Upper lobe of left lung (tissue), 6 donors: ENCODE measurements around the gene MVB12B. TPM values are rescaled to one million over a fixed set of nuclear protein-coding genes. Genes with fewer than 3 reads are reported as not detected.
"Not testable (repeated sequence)": the region's sequence is repeated elsewhere in the genome, so short reads cannot be mapped to it uniquely, and the experiment has no call there.

Source experiments
- ATAC-seq, 2 donors: fragments of 200-7000 bp; cut with Tn5 transposase; one replicate each; pipeline ENCODE4 v1.9.1; 2022; ENCODE audit warnings: mild to moderate bottlenecking in 2 of 2, moderate library complexity in 2 of 2; ENCODE audit not compliant: low FRiP score in 2 of 2
- DNase-seq, 2 donors: peaks; one replicate each; pipeline ENCODE4 v3.0.0-alpha.2; 2019 to 2020
- H3K27ac ChIP-seq, 4 donors: fragments of 200-600 bp; sonication (generic); one replicate each; pipeline ENCODE4 v1.5.1; 2016 to 2019
- H3K27me3 ChIP-seq, 4 donors: fragments of 200-600 bp; sonication (generic); one replicate each; pipeline ENCODE4 v1.5.1; 2017 to 2019
- H3K36me3 ChIP-seq, 4 donors: fragments of 200-600 bp; sonication (generic); one replicate each; pipeline ENCODE4 v1.5.1; 2016 to 2019
- H3K4me1 ChIP-seq, 4 donors: fragments of 200-600 bp; sonication (generic); one replicate each; pipeline ENCODE4 v1.5.1; 2018 to 2019
- H3K4me3 ChIP-seq, 4 donors: fragments of 200-600 bp; sonication (generic); one replicate each; pipeline ENCODE4 v1.5.1; 2017 to 2019; ENCODE audit warnings: mild to moderate bottlenecking in 2 of 4, moderate library complexity in 1 of 4
- H3K9me3 ChIP-seq, 4 donors: fragments of 200-600 bp; sonication (generic); one replicate each; pipeline ENCODE4 v1.5.1; 2018 to 2019
- EP300 ChIP-seq, 4 donors: sonication (generic); formaldehyde crosslinking; IDR thresholded peaks; one replicate each; pipeline ENCODE4 v1.5.1; 2017; ENCODE audit warnings: antibody characterized with exemption in 4 of 4, control low read depth in 2 of 4
- POLR2A ChIP-seq, 4 donors: fragments of 450-650 bp; IDR thresholded peaks; one replicate each; pipeline ENCODE4 v1.5.1; 2016 to 2017; ENCODE audit warnings: antibody characterized with exemption in 4 of 4, mild to moderate bottlenecking in 2 of 4
- POLR2AphosphoS5 ChIP-seq, 2 donors: sonication (generic); formaldehyde crosslinking; IDR thresholded peaks; one replicate each; pipeline ENCODE4 v1.5.1; 2017; ENCODE audit warnings: antibody characterized with exemption in 2 of 2
- WGBS, 2 donors: methylation state at CpG; one replicate each; pipeline ENCODE4 v1.1.5; 2017 to 2018; 5-methylcytosine and 5-hydroxymethylcytosine counted together
- total RNA-seq, 6 donors: library from RNA; depleted of rRNA in 4 of 6; stranded (reverse); fragments of >200 nt in 4 of 6; gene quantifications; one replicate each; pipeline versions ENCODE4 v1.1.0 to v1.2.1, GENCODE V29; 2016 to 2021
- TF ChIP-seq, protein P1 (sequence below), 6 experiments: fragments of 450-650 bp in 4 of 6; fragments of 200-600 bp in 2 of 6; sonication (generic) in 2 of 6; IDR thresholded peaks; one replicate each; pipeline ENCODE4 v1.5.1; 2016 to 2019; ENCODE audit warnings: antibody characterized with exemption in 6 of 6
- donor health status: DM: no; HTN: no; CAD: no; lungs with moderate emphysema.
- donor health status: DM: no; HTN: yes; CAD: no; lungs with severe emphysema.

Gene MVB12B
- total RNA-seq, 6 donors from 2014 or later: 36.7 to 60.7 (median 41.0) TPM

GRCh38 chr9:126474206-126474765 is 147.7 kb downstream of the MVB12B start:
- no peak overlapping the region for H3K4me3 ChIP-seq
- H3K4me1 ChIP-seq: peaks cover 16 to 32% (median 30%) of the 10 kb centered on the region in 4 donors
- H3K27ac ChIP-seq: no peak overlapping the region
- TF ChIP-seq, protein P1, sequence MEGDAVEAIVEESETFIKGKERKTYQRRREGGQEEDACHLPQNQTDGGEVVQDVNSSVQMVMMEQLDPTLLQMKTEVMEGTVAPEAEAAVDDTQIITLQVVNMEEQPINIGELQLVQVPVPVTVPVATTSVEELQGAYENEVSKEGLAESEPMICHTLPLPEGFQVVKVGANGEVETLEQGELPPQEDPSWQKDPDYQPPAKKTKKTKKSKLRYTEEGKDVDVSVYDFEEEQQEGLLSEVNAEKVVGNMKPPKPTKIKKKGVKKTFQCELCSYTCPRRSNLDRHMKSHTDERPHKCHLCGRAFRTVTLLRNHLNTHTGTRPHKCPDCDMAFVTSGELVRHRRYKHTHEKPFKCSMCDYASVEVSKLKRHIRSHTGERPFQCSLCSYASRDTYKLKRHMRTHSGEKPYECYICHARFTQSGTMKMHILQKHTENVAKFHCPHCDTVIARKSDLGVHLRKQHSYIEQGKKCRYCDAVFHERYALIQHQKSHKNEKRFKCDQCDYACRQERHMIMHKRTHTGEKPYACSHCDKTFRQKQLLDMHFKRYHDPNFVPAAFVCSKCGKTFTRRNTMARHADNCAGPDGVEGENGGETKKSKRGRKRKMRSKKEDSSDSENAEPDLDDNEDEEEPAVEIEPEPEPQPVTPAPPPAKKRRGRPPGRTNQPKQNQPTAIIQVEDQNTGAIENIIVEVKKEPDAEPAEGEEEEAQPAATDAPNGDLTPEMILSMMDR (IDR thresholded peaks at IDR 0.05): no peak
- TF ChIP-seq EP300 (IDR thresholded peaks at IDR 0.05) (no peak), POLR2AphosphoS5 (IDR thresholded peaks at IDR 0.05) (no peak), POLR2A (IDR thresholded peaks at IDR 0.05) (no peak)
- H3K36me3 ChIP-seq: peaks cover 0 to 21% (median 3%) of the 10 kb centered on the region in 4 donors
- no peaks in the 10 kb centered on the region for H3K9me3 ChIP-seq
- no peaks in the 10 kb centered on the region for H3K27me3 ChIP-seq
- ATAC-seq (no peak), DNase-seq (no peak)
- WGBS, 2 donors: 84 to 87% methylated on average over 7 of the region's 7 CpGs

DNA sequence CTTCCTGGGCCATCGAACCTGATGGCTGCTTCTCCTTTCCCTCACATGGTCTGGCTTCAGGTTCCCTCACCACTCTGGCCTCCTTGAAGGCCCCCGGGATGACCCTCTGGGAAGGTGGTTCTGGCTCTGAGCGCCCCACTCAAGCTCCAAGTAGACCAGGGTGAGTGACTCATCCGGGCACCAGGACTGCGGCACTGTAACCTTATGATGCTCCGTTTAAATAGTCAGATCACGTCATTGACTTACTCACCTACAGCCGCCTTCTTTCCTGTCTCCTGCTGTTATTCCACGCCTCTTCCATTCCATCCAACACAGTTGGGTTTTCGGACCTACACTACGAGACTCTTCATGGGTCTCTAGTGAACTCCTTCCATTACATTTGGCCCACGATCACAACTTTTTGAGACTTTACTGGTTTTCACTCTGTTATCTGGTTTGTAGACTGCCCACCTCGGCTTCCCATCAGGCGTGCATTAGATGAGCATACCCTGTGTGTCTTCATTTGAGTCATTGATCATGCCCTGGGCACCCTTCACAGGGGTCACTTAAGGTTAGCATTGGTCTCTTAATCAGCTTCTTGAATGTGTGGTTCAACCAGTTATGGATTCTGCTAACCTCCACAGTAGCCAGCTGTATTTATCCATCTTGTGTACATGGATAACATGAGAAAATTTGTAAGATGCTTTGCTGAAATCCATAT is 148.3 kb downstream of the MVB12B start:
- H3K4me1 ChIP-seq: peaks cover 16 to 28% (median 25%) of the 10 kb centered on the region in 4 donors
- H3K27ac ChIP-seq: no peak overlapping the region
- TF ChIP-seq POLR2A (IDR thresholded peaks at IDR 0.05) (no peak), EP300 (IDR thresholded peaks at IDR 0.05) (no peak), POLR2AphosphoS5 (IDR thresholded peaks at IDR 0.05) (no peak)
- TF ChIP-seq, protein P1 (IDR thresholded peaks at IDR 0.05): no peak
- H3K9me3 ChIP-seq: no peaks in the 10 kb centered on the region
- H3K4me3 ChIP-seq: no peak overlapping the region
- DNase-seq: no peak
- H3K27me3 ChIP-seq: no peaks in the 10 kb centered on the region
- peaks cover 0 to 21% (median 5%) of the 10 kb centered on the region in 4 donors for H3K36me3 ChIP-seq
- WGBS, 2 donors: 96% methylated on average over 13 to 14 of the region's 14 CpGs
- no peak for ATAC-seq

DNA sequence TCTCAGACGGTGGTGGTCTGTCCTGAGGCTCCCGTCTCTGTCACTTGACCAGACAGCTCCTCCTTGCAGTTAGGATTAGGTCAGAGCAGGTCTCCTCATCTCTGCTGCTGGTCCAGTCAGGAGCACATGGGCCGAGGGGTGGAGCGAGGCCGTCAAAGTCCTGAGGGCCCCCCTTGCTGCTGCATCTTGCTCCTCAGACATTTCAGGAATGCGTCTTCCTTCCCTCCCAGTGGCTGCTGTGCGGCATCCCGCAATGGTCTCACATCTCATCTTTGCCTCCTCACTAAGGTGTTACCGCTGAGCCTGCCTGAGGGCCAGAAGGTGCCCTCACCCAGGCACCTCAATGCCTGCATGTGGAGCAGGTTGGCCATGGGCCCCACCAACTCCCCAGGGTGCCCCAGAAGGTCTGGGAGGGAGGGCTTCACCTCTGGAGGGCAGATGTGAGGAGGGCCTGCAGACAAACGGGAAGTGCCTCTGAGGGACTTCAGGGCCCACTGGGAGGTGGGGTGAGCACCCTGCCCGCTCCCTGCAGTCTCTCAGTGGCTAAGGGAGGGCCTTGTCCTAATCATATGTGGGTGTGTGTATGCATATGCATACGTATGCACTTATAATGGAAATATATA is 149.4 kb downstream of the MVB12B start:
- Histone ChIP-seq H3K4me3 (no peak overlapping the region), H3K27ac (no peak overlapping the region), H3K9me3 (no peaks in the 10 kb centered on the region), H3K4me1 (peaks cover 7 to 19% (median 16%) of the 10 kb centered on the region in 4 donors), H3K36me3 (peaks cover 0 to 31% (median 11%) of the 10 kb centered on the region in 4 donors), H3K27me3 (no peaks in the 10 kb centered on the region)
- 92 to 94% methylated on average over 1 to 12 of the region's 12 CpGs for WGBS, 2 donors
- TF ChIP-seq POLR2A (IDR thresholded peaks at IDR 0.05): no peak
- no peak for TF ChIP-seq EP300 (IDR thresholded peaks at IDR 0.05)
- TF ChIP-seq, protein P1 (IDR thresholded peaks at IDR 0.05): no peak
- no peak for TF ChIP-seq POLR2AphosphoS5 (IDR thresholded peaks at IDR 0.05)
- ATAC-seq (no peak), DNase-seq (no peak)

DNA sequence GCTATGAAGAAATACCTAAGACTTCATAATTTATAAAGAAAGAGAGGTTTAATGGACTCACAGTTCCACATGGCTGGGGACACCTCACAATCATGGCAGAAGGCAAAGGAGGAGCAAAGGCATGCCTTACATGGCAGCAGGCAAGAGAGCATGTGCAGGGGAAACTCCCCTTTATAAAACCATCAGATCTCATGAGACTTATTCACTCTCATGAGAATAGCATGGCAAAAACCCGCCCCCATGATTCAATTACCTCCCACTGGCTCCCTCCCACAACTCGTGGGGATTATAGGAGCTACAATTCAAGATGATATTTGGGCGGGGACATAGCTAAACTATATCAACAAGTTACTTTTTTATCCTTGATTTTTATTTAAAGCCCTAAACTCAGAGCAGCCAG is 150.8 kb downstream of the MVB12B start:
- H3K4me1 ChIP-seq: peaks cover 0 to 12% (median 3%) of the 10 kb centered on the region in 4 donors
- not testable (repeated sequence) for DNase-seq, H3K27me3 ChIP-seq, H3K27ac ChIP-seq, H3K9me3 ChIP-seq, ATAC-seq, H3K4me3 ChIP-seq
- 85 to 94% methylated on average over 3 of the region's 3 CpGs for WGBS, 2 donors
- peaks cover 0 to 45% (median 22%) of the 10 kb centered on the region in 4 donors for H3K36me3 ChIP-seq

DNA sequence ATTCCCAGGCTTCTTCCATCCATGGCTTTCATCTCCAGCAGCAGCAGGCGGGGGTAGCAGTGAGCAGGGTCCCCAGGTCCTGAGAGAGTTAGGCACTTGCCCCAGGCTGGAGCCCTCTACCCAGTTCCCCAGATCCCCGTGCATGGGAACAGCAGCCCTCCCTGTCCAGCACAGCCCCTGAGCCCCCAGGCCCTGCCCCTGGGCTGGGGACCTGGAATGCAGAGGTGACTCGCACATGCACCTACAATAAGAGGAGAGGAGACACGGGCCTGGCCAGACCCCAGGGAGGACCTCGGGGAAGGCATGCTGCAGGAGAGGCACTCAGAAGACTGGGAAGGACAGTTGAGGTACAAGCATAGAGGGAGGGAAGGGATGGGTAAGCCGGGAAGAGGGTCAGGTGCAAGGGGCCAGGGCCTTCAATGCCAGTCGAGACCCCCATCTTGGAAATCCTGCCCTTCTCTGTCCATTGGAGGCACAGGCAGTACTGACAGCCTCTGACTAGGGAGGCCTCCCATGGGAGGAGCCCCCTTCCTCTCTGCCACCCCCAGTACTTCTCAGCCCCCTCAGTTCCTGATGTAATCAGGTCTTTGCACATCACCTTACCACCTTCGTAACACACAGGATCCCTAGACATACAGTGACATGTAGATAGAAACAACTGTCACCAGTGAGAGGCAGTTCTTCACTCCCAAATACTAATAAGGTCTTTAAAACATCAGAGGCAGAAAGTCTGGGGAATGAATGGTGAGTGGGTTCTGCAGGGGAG is 151.8 kb downstream of the MVB12B start:
- H3K27me3 ChIP-seq: no peaks in the 10 kb centered on the region
- peaks cover 0 to 3% (median 0%) of the 10 kb centered on the region in 4 donors for H3K4me1 ChIP-seq
- TF ChIP-seq POLR2A (IDR thresholded peaks at IDR 0.05) (no peak), EP300 (IDR thresholded peaks at IDR 0.05) (no peak), POLR2AphosphoS5 (IDR thresholded peaks at IDR 0.05) (no peak)
- TF ChIP-seq, protein P1 (IDR thresholded peaks at IDR 0.05): no peak
- H3K36me3 ChIP-seq: peaks cover 0 to 51% (median 25%) of the 10 kb centered on the region in 4 donors
- H3K27ac ChIP-seq: no peak overlapping the region
- ATAC-seq (no peak), DNase-seq (peak in 1 of 2 donors; percentile 64)
- 89 to 90% methylated on average over 6 to 8 of the region's 8 CpGs for WGBS, 2 donors
- no peaks in the 10 kb centered on the region for H3K9me3 ChIP-seq
- H3K4me3 ChIP-seq: no peak overlapping the region
